ENCODE results near the gene U2SURP.

U2SURP gene

GRCh38 chr3:143001369-143002082 lies at the start of gene U2SURP:
Gene U2SURP, plus strand, starts transcription at chr3:143001570. Its CDS starts 59 bp downstream, at chr3:143001629.
- peak; percentile 95 for DNase-seq (ENCODE audit: low spot score)

- DNase-seq (ENCODE audit: low spot score) = no peak
These were observed 49.6 kb upstream of the U2SURP start for GRCh38 chr3:142951794-142952193.

DNA sequence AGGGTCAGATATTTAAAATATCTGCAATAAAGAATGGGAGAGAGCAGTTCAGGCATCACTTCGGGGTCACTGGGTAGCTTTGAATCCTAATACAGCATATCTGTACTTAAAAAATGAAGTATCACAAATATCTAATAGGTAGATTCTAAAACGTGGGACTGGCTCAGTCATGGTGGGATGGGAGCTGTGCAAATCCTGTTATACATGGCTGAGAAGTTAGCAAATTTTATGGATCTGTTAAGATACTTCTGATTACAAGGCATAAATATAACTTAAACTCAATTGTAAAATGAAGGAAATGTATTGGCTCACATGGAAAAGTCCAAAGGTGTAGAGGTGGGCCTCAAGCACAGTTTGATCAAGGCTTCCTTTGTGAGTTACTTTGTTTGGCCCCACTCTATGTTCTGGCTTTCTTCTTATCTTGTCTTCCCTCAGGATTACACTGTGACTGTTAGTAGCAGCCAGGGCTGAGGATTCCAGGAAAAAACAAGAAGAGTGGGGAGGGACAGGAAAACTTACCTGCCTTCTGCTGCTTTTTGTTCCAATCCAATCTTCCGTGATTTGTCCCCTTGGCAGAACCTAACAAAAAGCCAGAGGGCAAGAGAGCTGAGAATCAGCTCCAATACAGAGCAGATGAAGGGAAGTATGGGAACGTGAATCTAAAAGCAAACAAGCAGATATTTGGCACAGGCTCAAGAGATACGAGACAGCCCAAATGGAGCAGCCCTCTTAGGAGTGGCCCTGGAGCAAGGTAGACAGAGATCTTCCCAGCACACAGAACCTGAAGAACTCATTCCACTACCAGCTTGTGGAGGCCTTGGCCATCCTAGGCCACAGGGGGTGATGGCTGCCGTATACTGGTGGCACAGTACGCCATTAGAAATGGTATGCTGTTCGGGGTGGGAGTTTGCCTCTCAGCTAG lies 48.8 kb upstream of the U2SURP start:
- no peak for DNase-seq (ENCODE audit: low spot score)

- DNase-seq (ENCODE audit: low spot score) = no peak
These were observed 47.9 kb upstream of the U2SURP start for GRCh38 chr3:142953443-142953842.

GRCh38 chr3:142958707-142959106 lies 42.7 kb upstream of the U2SURP start:
- no peak for DNase-seq (ENCODE audit: low spot score)

- no peak for DNase-seq (ENCODE audit: low spot score)
These were observed 41.0 kb upstream of the U2SURP start for GRCh38 chr3:142960322-142960850.

DNA sequence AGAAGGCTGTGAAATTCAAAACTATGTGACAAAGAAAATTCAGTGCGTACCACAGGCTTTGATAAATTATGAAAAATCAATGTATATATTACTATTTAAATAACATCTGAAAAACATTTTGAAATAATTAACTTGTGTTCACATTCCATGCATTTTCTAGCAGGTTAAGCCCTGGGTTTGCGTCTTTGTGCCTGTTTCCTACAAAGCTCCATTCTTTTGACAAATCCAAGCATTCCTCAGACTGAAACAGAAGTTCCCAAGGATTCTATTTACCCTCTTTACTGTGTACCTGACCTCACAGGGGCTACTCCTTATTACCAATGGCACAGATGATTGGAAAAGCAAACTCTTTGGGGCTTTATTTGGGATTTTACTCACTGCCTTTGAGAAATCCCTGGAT lies 39.8 kb upstream of the U2SURP start:
- DNase-seq (ENCODE audit: low spot score) = no peak

GRCh38 chr3:142962175-142962519 lies 39.2 kb upstream of the U2SURP start:
- DNase-seq (ENCODE audit: low spot score) = no peak

- DNase-seq (ENCODE audit: low spot score) = no peak
These were observed 38.7 kb upstream of the U2SURP start for GRCh38 chr3:142962520-142963233.

DNA sequence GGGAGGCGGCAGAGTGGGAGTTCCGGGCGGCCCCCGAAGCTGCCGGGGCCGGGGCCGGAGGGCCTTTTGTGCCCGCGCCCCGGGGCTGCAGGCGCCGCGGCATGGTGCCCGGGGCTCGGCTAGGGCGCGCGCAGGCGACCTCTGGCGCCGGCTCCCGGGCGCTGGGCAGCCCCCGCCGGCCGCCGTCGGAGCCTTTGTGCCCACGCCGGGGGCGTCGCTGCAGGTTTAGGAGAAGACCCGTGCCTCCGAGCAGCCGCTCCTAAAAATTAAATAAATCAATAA lies 38.2 kb upstream of the U2SURP start:
- peak; percentile 67 for DNase-seq (ENCODE audit: low spot score)

DNA sequence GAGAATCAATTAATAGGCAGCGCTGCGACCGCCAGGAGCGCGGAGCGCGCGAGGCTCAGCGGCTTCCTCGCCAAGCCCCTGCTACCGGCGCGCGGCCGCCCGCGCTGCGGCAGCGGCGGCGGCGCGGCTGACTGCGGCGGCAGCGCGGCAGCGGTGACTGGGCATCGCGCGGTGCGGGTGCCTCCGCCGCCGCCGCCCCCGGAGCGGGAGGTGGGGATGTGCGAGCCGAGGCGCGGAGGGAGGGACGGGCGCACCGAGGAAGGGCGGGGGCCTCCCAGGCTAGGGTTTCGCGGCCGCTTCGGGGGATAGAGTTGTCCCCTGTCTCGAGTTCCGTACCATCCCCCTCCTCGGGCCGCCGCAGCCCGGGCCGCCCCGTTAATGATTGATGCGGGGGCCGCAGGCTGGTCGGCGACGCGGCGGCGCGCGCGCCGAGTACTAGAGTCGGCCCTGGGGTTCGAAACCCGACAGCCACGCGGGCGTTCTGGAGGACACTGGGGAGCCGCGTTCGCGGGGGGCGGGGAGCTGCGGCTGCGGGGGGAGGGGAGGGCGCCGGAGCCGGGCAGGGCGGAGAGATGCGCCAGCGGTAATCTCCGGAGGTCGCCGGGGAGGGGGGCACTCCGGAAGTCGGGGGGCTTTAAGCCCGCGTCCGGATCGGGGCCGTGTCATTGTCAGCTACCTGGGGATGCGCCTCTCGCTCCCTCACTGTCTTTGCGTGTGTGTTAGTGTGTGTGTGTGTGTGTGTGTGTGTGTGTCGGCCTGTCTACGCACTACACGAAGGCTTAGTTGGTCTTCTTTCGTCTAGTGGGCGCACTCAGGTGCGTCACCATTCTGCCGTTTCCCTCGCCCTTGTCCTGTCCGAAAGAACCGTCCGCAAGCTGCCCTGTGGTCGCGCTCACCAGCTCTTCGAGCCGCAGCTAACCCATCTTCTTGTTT lies 37.6 kb upstream of the U2SURP start, which contains the start of gene PAQR9:
TSS of gene PAQR9 (minus strand) at position 159 of the 933 bp plus-strand sequence. CDS start 338 bp downstream, outside the sequence.
- peak; percentile 80 for DNase-seq (ENCODE audit: low spot score)

DNA sequence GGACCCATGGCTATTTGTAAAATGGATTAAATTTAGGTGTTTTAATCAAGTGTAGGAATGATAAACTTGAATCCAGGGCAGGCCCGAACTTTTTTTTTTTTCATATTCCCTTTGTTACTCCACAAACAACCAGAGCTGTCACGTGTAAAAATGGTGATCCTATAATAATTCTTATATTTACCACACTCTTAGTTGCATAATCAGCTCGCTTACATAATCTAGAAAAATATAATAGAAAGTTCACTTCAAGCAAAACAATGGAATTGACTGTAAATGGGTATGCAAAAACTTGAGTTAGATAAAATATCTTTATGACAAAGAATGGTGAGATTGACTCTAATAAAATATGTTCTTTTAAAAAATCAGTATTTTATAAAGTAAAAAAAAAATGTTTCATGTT lies 35.8 kb upstream of the U2SURP start:
- DNase-seq (ENCODE audit: low spot score) = no peak

- DNase-seq (ENCODE audit: low spot score) = no peak
These were observed 34.6 kb upstream of the U2SURP start for GRCh38 chr3:142966808-142967207.

- DNase-seq (ENCODE audit: low spot score) = no peak
These were observed 32.9 kb upstream of the U2SURP start for GRCh38 chr3:142968319-142969025.

GRCh38 chr3:142971431-142971830 lies 29.9 kb upstream of the U2SURP start:
- no peak for DNase-seq (ENCODE audit: low spot score)

GRCh38 chr3:142972092-142972753 lies 29.1 kb upstream of the U2SURP start:
- no peak for DNase-seq (ENCODE audit: low spot score)

- DNase-seq (ENCODE audit: low spot score) = no peak
These were observed 28.0 kb upstream of the U2SURP start for GRCh38 chr3:142973217-142974009.

GRCh38 chr3:142975316-142975995 lies 25.9 kb upstream of the U2SURP start:
- DNase-seq (ENCODE audit: low spot score) = peak; percentile 48
